ENCODE data around the gene PPDPF.

PPDPF gene

DNA sequence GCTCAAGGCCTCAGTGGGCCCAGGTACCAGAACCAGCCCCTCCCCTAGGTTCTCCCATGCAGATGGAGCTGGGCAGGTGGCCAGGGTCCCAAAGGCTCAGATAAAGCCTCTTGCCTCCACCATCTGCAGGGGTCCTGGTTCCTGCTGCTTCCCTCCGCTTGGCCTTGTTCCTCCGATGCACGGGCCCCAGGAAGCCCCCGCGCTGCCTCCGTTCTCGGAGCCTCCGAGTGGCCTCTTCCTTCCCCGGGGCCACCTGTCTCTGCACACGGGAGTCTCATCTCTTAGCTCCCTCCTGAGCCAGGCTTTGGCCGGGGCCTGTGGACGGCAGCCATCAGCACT lies 18.5 kb downstream of the PPDPF start:
- DNase-seq: no peak

GRCh38 chr20:63539441-63540370 lies 19.1 kb downstream of the PPDPF start:
- DNase-seq: no peak

DNA sequence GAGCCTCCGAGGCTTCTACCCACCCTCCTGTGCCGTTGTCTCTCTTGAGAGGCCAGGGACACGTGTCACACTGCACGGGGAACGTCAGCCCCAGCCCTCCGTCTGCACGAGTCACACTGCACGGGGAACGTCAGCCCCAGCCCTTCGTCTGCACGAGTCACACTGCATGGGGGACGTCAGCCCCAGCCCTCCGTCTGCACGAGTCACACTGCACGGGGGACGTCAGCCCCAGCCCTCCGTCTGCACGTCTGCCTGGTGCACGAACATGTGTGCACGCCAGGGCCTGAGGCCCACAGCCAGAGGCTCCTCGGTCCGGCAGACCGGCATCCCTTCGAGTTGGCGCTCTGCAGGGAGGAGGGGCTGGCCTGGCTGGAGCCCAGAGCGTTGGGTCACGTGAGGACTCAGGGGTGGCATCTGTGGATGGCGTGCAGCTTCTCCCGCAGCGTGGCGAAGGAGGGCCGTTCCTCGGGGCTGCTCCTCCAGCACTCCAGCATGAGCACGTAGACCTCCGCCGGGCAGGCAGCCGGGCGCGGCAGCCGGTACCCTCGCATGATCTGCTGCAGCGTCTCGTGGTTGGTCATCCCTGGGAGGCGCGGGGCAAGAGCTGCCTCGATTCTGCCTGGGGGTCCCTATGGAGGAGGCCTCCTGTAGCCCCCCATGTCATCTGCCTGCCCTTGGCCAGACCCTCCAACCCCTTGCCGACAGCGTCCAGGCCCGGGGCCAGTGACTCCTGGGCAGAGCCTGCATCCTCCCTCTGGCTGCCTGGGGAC lies 20.0 kb downstream of the PPDPF start:
- DNase-seq: no peak

- no peak for DNase-seq
Observed at GRCh38 chr20:63541371-63541770, 20.8 kb downstream of the PPDPF start.

DNA sequence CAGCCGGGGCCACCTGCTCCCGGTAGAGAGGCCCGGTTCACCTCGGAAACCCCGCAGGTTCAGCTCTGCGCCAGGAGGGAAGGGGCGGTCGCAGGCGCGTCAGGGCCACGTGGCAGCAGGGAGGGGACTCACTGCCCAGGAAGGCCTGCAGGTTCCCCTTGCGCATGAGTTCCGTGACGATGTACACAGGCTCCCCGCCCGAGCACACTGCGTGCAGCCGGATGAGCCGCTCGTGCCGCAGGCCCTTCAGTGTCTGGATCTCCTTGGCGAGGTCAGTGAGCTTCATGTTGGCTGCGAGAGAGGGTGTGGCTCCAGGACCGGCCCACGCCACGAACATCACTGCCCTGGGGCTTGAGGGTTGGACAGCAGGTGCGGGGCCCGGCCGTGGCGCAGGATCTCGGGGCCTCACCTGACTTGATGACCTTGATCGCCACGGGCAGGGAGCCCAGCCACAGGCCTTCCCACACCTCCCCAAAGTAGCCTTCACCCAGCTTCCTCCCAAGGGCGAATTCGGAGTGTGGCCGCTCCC lies 21.5 kb downstream of the PPDPF start:
- DNase-seq: no peak

- DNase-seq: no peak
Observed at GRCh38 chr20:63542696-63543095, 22.1 kb downstream of the PPDPF start.

DNA sequence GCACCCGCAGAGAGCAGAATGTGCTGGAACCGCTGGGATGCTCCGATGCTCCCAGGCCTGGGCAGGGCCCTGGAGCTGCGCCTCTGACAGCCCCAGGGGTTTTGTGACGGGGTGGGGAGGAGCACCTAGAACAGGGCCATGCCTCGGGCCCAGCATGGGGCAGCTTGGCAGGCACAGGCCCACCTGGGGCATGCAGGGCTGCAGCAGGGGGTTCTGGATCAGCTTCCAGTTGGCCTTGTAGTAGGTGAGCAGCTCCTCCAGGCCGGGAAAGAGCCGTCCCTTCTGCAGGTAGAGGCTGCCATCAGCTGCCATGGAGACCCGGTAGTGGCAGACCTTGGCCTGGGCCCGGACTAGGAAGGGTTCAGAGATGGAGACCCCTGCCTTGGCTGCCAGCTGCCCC lies 22.6 kb downstream of the PPDPF start:
- no peak for DNase-seq

DNA sequence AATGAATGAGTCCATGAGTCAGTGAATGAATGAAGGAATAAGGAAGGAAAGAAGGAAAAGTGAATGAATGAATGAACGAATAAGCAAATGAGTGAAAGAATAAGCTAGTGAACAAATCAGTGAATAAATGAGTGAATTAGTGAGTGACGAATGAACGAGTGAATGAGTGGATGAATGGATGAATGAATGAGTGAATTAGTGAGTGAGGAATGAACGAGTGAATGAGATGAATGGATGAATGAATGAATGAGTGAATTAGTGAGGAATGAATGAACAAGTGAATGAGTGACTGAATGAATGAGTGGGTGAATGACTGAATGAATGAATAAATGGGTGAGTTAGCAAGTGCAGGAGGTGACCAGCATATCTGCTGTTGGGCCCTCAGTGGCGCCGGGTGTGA lies 23.2 kb downstream of the PPDPF start:
- DNase-seq: no peak

GRCh38 chr20:63544241-63544957 lies 23.8 kb downstream of the PPDPF start:
- DNase-seq: no peak

DNA sequence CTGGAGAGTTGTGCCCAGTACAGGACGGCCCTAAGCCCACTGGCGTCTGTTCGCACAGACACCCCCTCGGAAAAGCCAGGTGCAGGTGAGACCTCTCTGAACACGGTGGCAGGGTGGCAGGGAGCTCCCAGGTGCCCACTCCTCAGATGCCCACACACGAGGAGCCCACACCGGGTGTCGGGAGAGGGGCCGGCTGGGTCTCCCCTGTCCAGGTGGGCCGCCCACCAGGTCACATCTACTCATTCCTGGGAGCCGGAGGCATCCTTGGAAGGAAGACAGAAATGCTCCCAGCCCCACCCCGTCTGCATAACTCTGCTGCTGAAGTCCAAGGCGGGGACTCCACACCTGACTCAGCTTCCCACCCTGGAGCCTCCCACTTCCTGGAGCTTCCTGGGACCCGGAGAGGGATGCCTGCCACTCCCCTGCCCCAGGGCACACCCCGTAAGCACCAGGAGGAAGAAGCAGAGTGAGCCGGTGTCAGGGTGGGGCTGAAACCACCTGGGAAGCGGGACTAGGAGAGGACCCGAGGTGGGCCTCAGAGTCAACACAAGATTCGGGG lies 24.5 kb downstream of the PPDPF start:
- no peak for DNase-seq

GRCh38 chr20:63545814-63546213 lies 25.2 kb downstream of the PPDPF start:
- no peak for DNase-seq

DNA sequence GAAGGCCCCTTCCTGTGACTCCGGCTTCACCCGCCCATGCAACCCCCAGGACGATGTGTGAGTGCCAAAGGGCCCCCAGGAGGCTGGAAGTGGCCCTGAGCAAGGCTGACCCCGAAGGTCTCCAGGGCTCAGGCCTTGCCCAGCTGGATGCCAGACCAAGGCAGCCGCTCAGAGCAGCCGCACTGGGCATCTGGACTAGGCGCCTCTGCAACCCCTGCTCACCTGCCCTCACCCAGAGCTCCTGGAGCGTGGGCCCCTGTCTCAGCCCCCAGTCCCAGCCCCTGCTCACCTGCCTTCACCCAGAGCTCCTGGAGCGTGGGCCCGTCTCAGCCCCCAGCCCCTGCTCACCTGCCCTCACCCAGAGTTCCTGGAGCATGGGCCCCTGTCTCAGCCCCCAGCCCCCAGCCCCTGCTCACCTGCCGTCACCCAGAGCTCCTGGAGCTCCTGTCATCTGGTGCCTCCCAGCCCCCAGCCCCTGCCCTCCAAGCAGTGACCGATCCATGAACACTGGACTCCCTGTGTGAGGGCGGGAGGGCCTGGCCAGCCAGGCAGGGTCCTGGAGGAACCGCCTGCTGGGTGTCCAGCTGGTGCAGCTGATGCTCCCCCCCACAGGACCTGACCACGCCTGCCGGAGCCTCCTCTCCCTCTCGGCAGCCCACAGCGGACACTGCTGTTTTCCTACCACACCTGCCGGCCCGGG lies 25.8 kb downstream of the PPDPF start:
- DNase-seq: no peak

DNA sequence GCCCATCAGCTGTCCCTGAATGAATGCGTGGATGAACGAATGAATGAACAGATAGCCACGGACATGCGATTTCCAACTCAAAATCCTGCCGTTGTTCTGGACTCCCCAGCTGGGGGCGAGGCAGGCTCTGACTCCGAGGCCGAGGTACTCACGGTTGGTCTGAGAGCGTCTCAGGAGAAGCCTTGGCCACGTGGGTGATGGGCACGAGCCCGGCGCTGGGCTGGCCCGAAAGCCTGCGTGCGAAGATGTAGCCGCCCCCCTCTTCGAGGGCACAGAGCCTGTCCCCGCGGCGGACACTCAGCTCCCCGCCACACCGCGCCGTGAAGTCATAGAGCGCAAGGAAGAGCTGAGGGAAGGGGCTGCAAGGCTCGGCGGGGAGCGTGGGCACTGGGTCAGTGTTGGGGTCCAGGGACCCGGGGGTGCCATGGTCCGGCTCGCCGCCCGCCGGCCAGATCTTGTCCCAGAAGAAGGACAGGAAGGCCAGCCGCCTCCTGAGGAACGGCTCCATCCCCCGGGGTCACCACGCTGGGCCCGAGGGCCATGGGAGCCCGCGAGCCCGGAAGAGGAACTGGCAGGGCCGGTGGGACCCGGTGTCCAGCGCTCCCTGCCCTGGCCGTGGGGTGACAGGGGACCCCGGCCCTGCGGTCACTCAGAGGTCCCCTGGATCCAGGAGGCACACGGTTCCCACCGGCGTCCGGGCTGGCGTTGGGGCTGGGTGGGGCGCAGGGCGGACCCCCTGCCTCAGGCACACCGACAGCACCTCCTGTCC lies 26.6 kb downstream of the PPDPF start:
- DNase-seq: no peak

GRCh38 chr20:63547725-63548480 lies 27.3 kb downstream of the PPDPF start, which contains the start of gene SRMS:
Gene SRMS, minus strand, starts transcription at chr20:63547749. Its CDS starts 286 bp downstream, at chr20:63547463.
- DNase-seq: no peak

DNA sequence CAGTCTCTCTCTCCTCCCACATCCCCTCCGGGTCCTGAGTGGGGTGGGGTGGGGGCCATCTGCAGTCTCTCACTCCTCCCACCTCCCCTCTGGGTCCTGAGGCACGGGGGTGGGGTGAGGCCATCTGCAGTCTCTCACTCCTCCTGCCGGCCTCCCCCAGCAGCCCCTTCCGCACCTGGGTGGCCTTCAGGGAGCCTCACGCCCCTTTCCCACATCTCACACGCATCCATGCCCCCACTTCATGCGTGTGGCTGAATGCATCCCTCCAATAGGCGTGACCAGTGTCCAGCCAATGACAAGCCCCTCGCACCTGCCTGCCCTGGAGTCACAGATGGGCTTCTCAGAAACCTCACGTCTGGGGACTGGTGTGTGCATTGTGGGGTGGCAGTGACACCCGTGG lies 28.0 kb downstream of the PPDPF start:
- no peak for DNase-seq

GRCh38 chr20:63549019-63549418 lies 28.5 kb downstream of the PPDPF start:
- no peak for DNase-seq

DNA sequence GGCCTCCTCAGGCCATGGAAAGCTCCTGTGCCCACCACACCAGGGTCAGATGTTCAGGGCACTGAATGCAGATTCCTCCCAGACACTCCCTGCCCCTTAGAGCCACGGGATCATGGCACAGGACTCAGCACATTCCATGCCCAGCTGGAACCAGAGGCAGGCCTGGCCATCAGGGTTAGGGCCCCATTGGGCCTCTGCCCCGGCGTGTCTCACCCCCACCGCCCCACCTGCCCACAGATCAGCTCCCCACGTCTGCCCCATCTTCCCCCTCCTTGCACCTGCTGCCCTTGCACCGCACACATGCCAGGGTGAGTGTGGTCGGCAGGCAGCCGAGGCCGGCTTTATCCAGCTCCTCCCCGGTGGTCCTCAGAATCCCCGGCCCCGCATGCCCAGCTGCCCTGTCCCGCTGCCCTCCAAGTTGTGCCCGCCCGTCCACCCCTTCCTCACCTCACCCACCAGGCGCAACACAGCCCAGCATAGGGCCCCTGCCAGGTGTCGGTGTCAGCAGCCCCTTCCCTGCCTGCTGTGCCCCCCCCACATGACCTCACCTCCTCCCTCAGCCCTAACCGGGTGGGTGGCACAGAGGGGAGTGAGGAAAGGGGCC lies 29.2 kb downstream of the PPDPF start:
- DNase-seq: no peak

DNA sequence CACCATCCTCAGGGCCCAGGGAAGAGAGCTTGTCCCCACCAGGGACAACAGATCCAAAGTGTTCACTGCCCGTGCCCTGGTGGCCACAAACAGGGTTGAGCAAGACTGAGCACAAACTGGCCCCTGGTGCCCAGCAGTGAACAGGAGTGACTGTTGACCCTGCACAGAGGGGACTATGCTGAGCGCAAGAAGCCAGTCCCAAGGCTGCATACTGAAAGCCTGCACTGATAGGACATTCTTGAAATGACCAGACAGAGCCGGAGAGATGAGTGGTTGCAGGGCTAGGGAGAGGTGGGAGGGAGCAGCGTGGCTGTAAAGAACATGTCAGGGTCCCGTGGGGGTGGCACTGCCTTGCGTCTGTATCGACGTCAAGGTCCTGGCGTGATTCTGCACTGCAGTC lies 30.5 kb downstream of the PPDPF start:
- no peak for DNase-seq

- no peak for DNase-seq
Observed at GRCh38 chr20:63552481-63553249, 32.1 kb downstream of the PPDPF start.
